GM23248 (cell line): ENCODE measurements around the gene LDLRAD3. TPM values are rescaled to one million over a fixed set of nuclear protein-coding genes. Genes with fewer than 3 reads are reported as not detected.
"Not testable (repeated sequence)": the region's sequence is repeated elsewhere in the genome, so short reads cannot be mapped to it uniquely, and the experiment has no call there.

Source experiments
- DNase-seq: peaks from one replicate; pipeline ENCODE4 v3.0.0-alpha.2; 2015
- H2AFZ ChIP-seq: fragments of 200-600 bp; sonication (generic); 2 replicates; pipeline ENCODE4 v1.6.1; 2016; ENCODE audit warnings: antibody characterized with exemption
- H3F3A ChIP-seq: fragments of 200-600 bp; sonication (generic); 2 replicates; pipeline ENCODE4 v1.6.1; 2016; ENCODE audit warnings: mild to moderate bottlenecking, antibody characterized with exemption, mixed run types; ENCODE audit not compliant: insufficient read depth
- H3K27ac ChIP-seq: fragments of 200-600 bp; sonication (generic); 2 replicates; pipeline ENCODE4 v1.5.1; 2016; ENCODE audit warnings: mild to moderate bottlenecking
- H3K27me3 ChIP-seq: fragments of 200-600 bp; sonication (generic); replicated peaks from 2 replicates; pipeline ENCODE4 v1.6.1; 2016; ENCODE audit warnings: mild to moderate bottlenecking; ENCODE audit not compliant: insufficient read depth
- H3K36me3 ChIP-seq: fragments of 200-600 bp; sonication (generic); 2 replicates; pipeline ENCODE4 v1.6.1; 2016; ENCODE audit warnings: low read depth, mild to moderate bottlenecking
- H3K4me1 ChIP-seq: fragments of 200-600 bp; sonication (generic); 2 replicates; pipeline ENCODE4 v1.6.1; 2016; ENCODE audit warnings: mild to moderate bottlenecking; ENCODE audit not compliant: insufficient read depth
- H3K4me2 ChIP-seq: fragments of 200-600 bp; sonication (generic); one replicate; pipeline ENCODE4 v1.6.1; 2016; ENCODE audit warnings: mild to moderate bottlenecking; ENCODE audit not compliant: unreplicated experiment
- H3K4me3 ChIP-seq: fragments of 200-600 bp; sonication (generic); 2 replicates; pipeline ENCODE4 v1.5.1; 2016; ENCODE audit warnings: mild to moderate bottlenecking
- H3K79me2 ChIP-seq: fragments of 200-600 bp; sonication (generic); 2 replicates; pipeline ENCODE4 v1.6.1; 2016; ENCODE audit warnings: mild to moderate bottlenecking; ENCODE audit not compliant: insufficient read depth
- H3K9ac ChIP-seq: fragments of 200-600 bp; sonication (generic); 2 replicates; pipeline ENCODE4 v1.6.1; 2016; ENCODE audit warnings: mild to moderate bottlenecking
- H3K9me2 ChIP-seq: fragments of 200-600 bp; sonication (generic); 2 replicates; pipeline ENCODE4 v1.6.1; 2016; ENCODE audit warnings: mixed run types, mild to moderate bottlenecking, moderate library complexity; ENCODE audit not compliant: insufficient read depth
- H3K9me3 ChIP-seq: fragments of 200-600 bp; sonication (generic); one replicate; pipeline ENCODE4 v1.6.1; 2017; ENCODE audit warnings: low read depth
- H4K20me1 ChIP-seq: fragments of 200-600 bp; sonication (generic); 2 replicates; pipeline ENCODE4 v1.6.0; 2016; ENCODE audit not compliant: insufficient read depth
- EZH2 ChIP-seq: fragments of 200-600 bp; sonication (generic); IDR thresholded peaks from 2 replicates; pipeline ENCODE4 v1.6.1; 2018; ENCODE audit warnings: antibody characterized with exemption, mild to moderate bottlenecking; ENCODE audit not compliant: insufficient read depth, poor library complexity, severe bottlenecking
- EZH2phosphoT487 ChIP-seq: fragments of 200-600 bp; sonication (generic); IDR thresholded peaks from 2 replicates; pipeline ENCODE4 v1.6.1; 2018; ENCODE audit warnings: antibody characterized with exemption, moderate library complexity, mild to moderate bottlenecking, low read depth; ENCODE audit not compliant: insufficient read depth
- WGBS, 2 experiments: methylation state at CpG; one replicate each; pipeline ENCODE4 v1.1.6; 2015 to 2017; ENCODE audit warnings: low lambda C conversion rate in 2 of 2, low coverage in 1 of 2; ENCODE audit errors: missing lambda C conversion rate in 2 of 2; 5-methylcytosine and 5-hydroxymethylcytosine counted together
- in situ Hi-C: fragments of 300-500 bp; cut with MboI; formaldehyde crosslinking; loops from 2 replicates; pipeline ENCODE4 v1.15.0; 2020
- polyA plus RNA-seq: library from polyadenylated mRNA; unstranded; fragments of >200 nt; fragmentation: Nextera tagmentation; extraction: Ambion mirVana; gene quantifications from 2 replicates; pipeline ENCODE4 v1.2.1, GENCODE V29; 2016
- total RNA-seq: library from RNA; depleted of rRNA; stranded (reverse); fragments of >200 nt; shearing (Covaris generic); gene quantifications from 2 replicates; pipeline ENCODE4 v1.2.3, GENCODE V29; 2014

LDLRAD3 gene
- total and polyA plus RNA-seq, 2 experiments from 2014 or later = 6.2 to 6.6 TPM

GRCh38 chr11:35909511-35910265 is 34.2 kb upstream of the LDLRAD3 start:
- Histone ChIP-seq H3K4me2 (no peak overlapping the region), H3K4me1 (no peaks in the 10 kb centered on the region), H3K36me3 (no peaks in the 10 kb centered on the region), H3K27ac (no peak overlapping the region), H3F3A (no peaks in the 10 kb centered on the region), H3K27me3 (peaks cover 8% of the 10 kb centered on the region; the same call in 1 of the 2 replicates), H3K9me3 (no peaks in the 10 kb centered on the region), H4K20me1 (no peaks in the 10 kb centered on the region), H3K79me2 (no peaks in the 10 kb centered on the region), H2AFZ (no peak overlapping the region), H3K9ac (no peak overlapping the region), H3K4me3 (no peak overlapping the region), H3K9me2 (no peaks in the 10 kb centered on the region)
- 40 to 47% methylated on average over 3 of the region's 3 CpGs for WGBS, 2 experiments
- in situ Hi-C loops = no loop called here
- no peak for DNase-seq
- TF ChIP-seq EZH2phosphoT487 (no peak), EZH2 (no peak)

DNA sequence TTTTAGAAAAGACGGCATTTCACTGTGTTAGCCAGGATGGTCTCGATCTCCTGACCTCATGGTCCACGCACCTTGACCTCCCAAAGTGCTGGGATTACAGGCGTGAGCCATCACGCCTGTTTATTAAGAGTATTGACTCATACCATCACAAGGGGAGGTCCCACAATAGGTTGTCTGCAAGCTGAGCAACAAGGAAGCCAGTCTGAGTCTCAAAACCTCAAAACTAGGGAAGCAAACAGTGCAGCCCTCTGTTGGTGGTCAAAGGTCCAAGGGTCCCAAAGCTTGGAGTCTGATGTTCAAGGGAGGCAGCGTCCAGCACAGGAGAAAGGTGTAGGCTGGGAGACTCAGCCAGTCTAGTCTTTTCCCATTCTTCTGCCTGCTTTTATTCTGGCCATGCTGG is 32.8 kb upstream of the LDLRAD3 start:
- no peak for TF ChIP-seq EZH2phosphoT487
- TF ChIP-seq EZH2 = no peak
- Histone ChIP-seq H3K9me2 (no peaks in the 10 kb centered on the region), H3K4me3 (no peak overlapping the region), H3K36me3 (no peaks in the 10 kb centered on the region), H3F3A (no peaks in the 10 kb centered on the region), H3K79me2 (no peaks in the 10 kb centered on the region), H3K9ac (no peak overlapping the region), H2AFZ (no peak overlapping the region), H3K27ac (no peak overlapping the region), H4K20me1 (no peaks in the 10 kb centered on the region), H3K4me2 (no peak overlapping the region), H3K27me3 (peaks cover 12% of the 10 kb centered on the region; the same call in 1 of the 2 replicates), H3K4me1 (no peaks in the 10 kb centered on the region), H3K9me3 (no peaks in the 10 kb centered on the region)
- WGBS, 2 experiments = 72 to 84% methylated on average over 6 of the region's 6 CpGs
- in situ Hi-C loops = no loop called here
- DNase-seq = no peak

DNA sequence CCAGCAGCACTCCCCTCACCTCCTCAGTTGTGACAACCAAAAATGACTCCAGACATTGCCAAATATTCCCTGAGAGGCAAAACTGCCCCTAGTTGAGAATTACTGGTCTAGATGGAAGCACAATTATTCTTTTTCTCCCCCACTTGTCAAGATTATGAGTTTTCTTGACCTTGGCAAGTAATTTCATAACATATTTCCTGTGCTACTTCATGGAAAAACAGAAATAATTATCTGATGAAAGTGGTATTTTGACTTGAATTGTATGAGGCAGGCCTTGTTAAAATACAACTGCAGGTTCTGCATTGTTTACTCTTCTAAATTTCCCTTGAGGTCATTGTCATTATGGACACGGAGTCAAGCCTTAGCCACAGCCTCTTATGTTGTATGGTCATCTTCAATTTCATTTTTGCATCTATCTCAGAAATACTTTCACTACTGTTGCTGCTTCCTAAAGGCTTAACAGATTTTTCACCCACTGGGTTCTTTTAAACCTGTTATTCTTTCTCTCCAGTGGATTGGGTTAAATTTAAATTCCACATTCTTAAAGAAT is 32.2 kb upstream of the LDLRAD3 start:
- Histone ChIP-seq H3F3A (no peaks in the 10 kb centered on the region), H4K20me1 (no peaks in the 10 kb centered on the region), H3K27me3 (peaks cover 12% of the 10 kb centered on the region; the same call in 1 of the 2 replicates), H2AFZ (no peak overlapping the region), H3K9ac (no peak overlapping the region), H3K9me3 (no peaks in the 10 kb centered on the region), H3K79me2 (no peaks in the 10 kb centered on the region), H3K4me2 (no peak overlapping the region), H3K4me3 (no peak overlapping the region), H3K9me2 (no peaks in the 10 kb centered on the region), H3K27ac (no peak overlapping the region), H3K36me3 (no peaks in the 10 kb centered on the region), H3K4me1 (no peaks in the 10 kb centered on the region)
- no peak for DNase-seq
- in situ Hi-C loops = no loop called here
- TF ChIP-seq EZH2 = no peak
- no peak for TF ChIP-seq EZH2phosphoT487
- 49 to 50% methylated on average over 1 of the region's 1 CpG for WGBS, 2 experiments

DNA sequence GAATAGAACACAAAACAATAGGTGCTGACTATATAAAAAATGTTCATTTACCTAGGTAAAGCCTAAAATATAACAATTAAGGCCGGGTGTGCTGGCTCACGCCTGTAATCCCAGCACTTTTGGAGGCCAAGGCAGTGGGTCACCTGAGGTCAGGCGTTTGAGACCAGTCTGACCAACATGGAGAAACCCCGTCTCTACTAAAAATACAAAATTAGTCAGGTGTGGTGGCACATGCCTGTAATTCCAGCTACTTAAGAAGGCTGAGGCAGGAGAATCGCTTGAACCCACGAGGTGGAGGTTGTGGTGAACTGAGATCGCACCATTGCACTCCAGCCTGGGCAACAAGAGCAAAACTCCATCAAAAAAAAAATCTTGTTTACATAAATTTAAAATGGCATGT is 31.4 kb upstream of the LDLRAD3 start:
- 64 to 65% methylated on average over 7 of the region's 7 CpGs for WGBS, 2 experiments
- H3K4me2 ChIP-seq, H3K36me3 ChIP-seq, H3K9me2 ChIP-seq, H3K9me3 ChIP-seq, H3K9ac ChIP-seq, H3K4me3 ChIP-seq, H3K27ac ChIP-seq, in situ Hi-C loops, H3K4me1 ChIP-seq, H4K20me1 ChIP-seq, H2AFZ ChIP-seq, H3F3A ChIP-seq, H3K79me2 ChIP-seq, DNase-seq: not testable (repeated sequence)
- peaks cover 19% of the 10 kb centered on the region for H3K27me3 ChIP-seq
